GM12878 (cell line): Measurements from ENCODE around the gene SBF1.

Experiments used
- CREB1 ChIP-seq: IDR thresholded peaks from 2 replicates; pipeline ENCODE4 v1.6.1; 2012; ENCODE audit warnings: low read depth, mild to moderate bottlenecking, inconsistent platforms
- CTCF ChIP-seq, 3 experiments: IDR thresholded peaks in 2 of 3; conservative IDR thresholded peaks in 1 of 3; 2 replicates each; pipeline ENCODE4 v1.5.1; 2011; ENCODE audit warnings: low read depth in 3 of 3, low read length in 3 of 3, mild to moderate bottlenecking in 3 of 3, control low read depth in 2 of 3, moderate library complexity in 2 of 3, inconsistent platforms in 1 of 3, mixed read lengths in 1 of 3; ENCODE audit not compliant: control insufficient read depth in 2 of 3, insufficient read depth in 1 of 3; ENCODE audit errors: extremely low read depth in 1 of 3
- EZH2 ChIP-seq: IDR thresholded peaks from 2 replicates; pipeline ENCODE4 v1.6.1; 2012; ENCODE audit warnings: low read depth, mild to moderate bottlenecking, control low read depth, inconsistent platforms, low read length, borderline replicate concordance; ENCODE audit not compliant: control insufficient read depth
- FOXM1 ChIP-seq: IDR thresholded peaks from 2 replicates; pipeline ENCODE4 v1.6.1; 2012; ENCODE audit warnings: low read depth, mild to moderate bottlenecking, inconsistent platforms, low read length, moderate library complexity
- HDAC2 ChIP-seq: fragments of 200-600 bp; sonication (generic); IDR thresholded peaks from 2 replicates; pipeline ENCODE4 v1.6.1; 2017
- MEF2A ChIP-seq: IDR thresholded peaks from 2 replicates; pipeline ENCODE4 v1.6.1; 2011; ENCODE audit warnings: low read depth, mild to moderate bottlenecking, low read length, moderate library complexity; ENCODE audit not compliant: insufficient read depth
- MXI1 ChIP-seq: fragments of 150-350 bp; IDR thresholded peaks from 2 replicates; pipeline ENCODE4 v1.6.1; 2011; ENCODE audit warnings: low read depth, mild to moderate bottlenecking, inconsistent platforms, low read length, improper control_type of control experiment
- MYC ChIP-seq: IDR thresholded peaks from 2 replicates; pipeline ENCODE4 v1.6.1; 2011; ENCODE audit warnings: mild to moderate bottlenecking, low read length, moderate library complexity, inconsistent platforms; ENCODE audit not compliant: insufficient read depth, insufficient replicate concordance, insufficient read length, severe bottlenecking
- POLR2AphosphoS5 ChIP-seq: IDR thresholded peaks from 2 replicates; pipeline ENCODE4 v1.6.1; 2011; ENCODE audit warnings: mild to moderate bottlenecking, low read length, inconsistent platforms

- TF ChIP-seq POLR2AphosphoS5 (peak; percentile 48; the same call in 1 of the 2 replicates), CTCF (IDR thresholded peaks at IDR 0.05 in 2 of 3, conservative IDR thresholded peaks at IDR 0.05 in 1 of 3; ENCODE audit: control insufficient read depth in 2 of 3, extremely low read depth in 1 of 3, insufficient read depth in 1 of 3, low read depth in 3 of 3, low read length in 3 of 3) (no peak), EZH2 (no peak), CREB1 (no peak), MYC (no peak), HDAC2 (no peak), MXI1 (no peak), MEF2A (no peak), FOXM1 (no peak)
Measured at GRCh38 chr22:50522806-50523438, 48.1 kb upstream of the SBF1 start.
